Cardiac fibroblast (primary cell): ENCODE data around the gene C1R.

Experiments
- DNase-seq, 2 donors: peaks; one replicate each; pipeline versions ENCODE4 v3.0.0 to v3.0.0-alpha.2; 2010; ENCODE audit warnings: low read depth in 2 of 2
- H3K4me3 ChIP-seq, 2 donors: replicated peaks in 1 of 2; 1 replicate in 1 of 2; 2 replicates in 1 of 2; pipeline ENCODE4 v1.5.1; 2011; ENCODE audit warnings: low read depth in 2 of 2, low read length in 2 of 2, mild to moderate bottlenecking in 2 of 2, moderate library complexity in 1 of 2
- CTCF ChIP-seq: IDR thresholded peaks from one replicate; pipeline ENCODE4 v1.5.1; 2011; ENCODE audit warnings: low read depth, mild to moderate bottlenecking, low read length, inconsistent platforms

C1R gene

GRCh38 chr12:7065073-7065623 lies 27.1 kb downstream of the C1R start:
- TF ChIP-seq CTCF, result no peak
- no peak for DNase-seq
- H3K4me3 ChIP-seq, result no peak overlapping the region

GRCh38 chr12:7064516-7064915 lies 27.7 kb downstream of the C1R start:
- H3K4me3 ChIP-seq, result no peak overlapping the region
- DNase-seq, result peak in 1 of 2 donors; percentile 32
- TF ChIP-seq CTCF, result no peak

- no peak for DNase-seq
- TF ChIP-seq CTCF, result no peak
- H3K4me3 ChIP-seq, result peak overlapping the region; percentile 38 to 52
These were observed 30.6 kb downstream of the C1R start for GRCh38 chr12:7061596-7061995.

GRCh38 chr12:7061138-7061537 lies 31.1 kb downstream of the C1R start:
- TF ChIP-seq CTCF, result no peak
- peak overlapping the region; percentile 38 to 52 for H3K4me3 ChIP-seq
- DNase-seq, result no peak

- H3K4me3 ChIP-seq, result peak within 1 kb of the TSS; percentile 38 to 52
- peak; percentile 98 to 99 for DNase-seq
- peak; percentile 83 for TF ChIP-seq CTCF
These were observed 31.8 kb downstream of the C1R start, which contains the start of gene C1S for GRCh38 chr12:7060353-7060954. TSS of gene C1S (plus strand) at chr12:7060718. CDS start at chr12:7061913, 1,195 bp downstream.

- no peak overlapping the region for H3K4me3 ChIP-seq
- no peak for DNase-seq
- no peak for TF ChIP-seq CTCF
These were observed 32.5 kb downstream of the C1R start for GRCh38 chr12:7059780-7060179.
